Vein endothelial cell (primary cell): Measurements from ENCODE around the gene PDE4DIP. TPM values are rescaled to one million over a fixed set of nuclear protein-coding genes. Genes with fewer than 3 reads are reported as not detected.

Experiments used
- small RNA-seq: library from RNA; depleted of rRNA; stranded (forward); fragments of <200 nt; gene quantifications from one replicate; pipeline ENCODE3, GENCODE V24; 2012
- total RNA-seq: library from RNA; depleted of rRNA; stranded (reverse); fragments of >200 nt; gene quantifications from 2 replicates; pipeline ENCODE4 v1.2.3, GENCODE V29; 2012

PDE4DIP gene
- total RNA-seq, result 13.1 and 16.0 TPM in 2 replicates

DNA sequence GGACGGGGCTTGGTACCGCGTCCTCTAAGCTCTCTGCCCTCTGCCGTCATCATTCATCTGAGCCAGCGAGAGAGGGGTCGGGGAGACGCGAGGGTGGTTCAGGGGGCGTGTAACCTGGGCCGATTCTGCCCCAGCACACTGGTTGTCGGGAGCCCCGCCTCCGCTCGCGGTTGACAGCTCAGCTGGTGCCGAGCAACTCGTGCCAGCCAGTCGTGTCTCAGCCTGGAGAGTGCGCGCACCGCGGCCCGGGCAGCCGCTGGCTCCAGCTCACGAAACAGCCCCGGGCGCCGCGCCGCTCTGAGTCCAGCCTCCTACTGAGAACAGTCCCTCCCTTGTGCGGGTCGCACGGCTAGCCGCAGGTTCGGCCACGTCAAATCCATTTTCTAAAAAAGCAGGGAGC lies at the start of gene PDE4DIP:
TSS of gene PDE4DIP (plus strand) at position 209 of the 400 bp plus-strand sequence. CDS start 347 bp downstream, outside the sequence.

Small RNA genes lying within 50 kb of the gene (small RNA-seq; reads per million reads assigned to genes)
- gene RN7SKP88 (not detected), gene RNU2-38P (0.08 reads per million)

Other genes with a start within 250 kb of the PDE4DIP start
- 5.2 and 6.2 TPM in 2 replicates for gene NBPF14, start 248.4 kb upstream of the PDE4DIP start, total RNA-seq
- gene NUDT4B, start 95.7 kb upstream of the PDE4DIP start, total RNA-seq, result 131 and 173 TPM in 2 replicates